T-helper 17 cell (primary cell): Measurements from ENCODE around the gene ANKMY1. TPM values are rescaled to one million over a fixed set of nuclear protein-coding genes. Genes with fewer than 3 reads are reported as not detected.
A peak's percentile ranks its signal among the peaks of the same experiment; 100 is the strongest.

Experiments
- ATAC-seq: fragments of 150-1000 bp; cut with Tn5 transposase; 2 replicates; pipeline ENCODE4 v1.10.0; 2021; ENCODE audit warnings: mild to moderate bottlenecking, moderate library complexity
- DNase-seq, 3 donors: peaks; one replicate each; pipeline versions ENCODE4 v3.0.0 to v3.0.0-alpha.2; 2020 to 2021
- H3K9me3 ChIP-seq: one replicate; pipeline ENCODE4 v1.7.0; 2013; ENCODE audit warnings: low read length, mild to moderate bottlenecking; ENCODE audit not compliant: control insufficient read depth, poor library complexity, severe bottlenecking
- H3K27ac Mint-ChIP-seq: one replicate; pipeline ENCODE4 v1.8.0; 2022; ENCODE audit warnings: mild to moderate bottlenecking, moderate library complexity, mixed read lengths
- H3K27me3 Mint-ChIP-seq: one replicate; pipeline ENCODE4 v1.8.0; 2022; ENCODE audit warnings: mixed read lengths
- H3K36me3 Mint-ChIP-seq: one replicate; pipeline ENCODE4 v1.8.0; 2022; ENCODE audit warnings: low read depth, mixed read lengths
- H3K4me1 Mint-ChIP-seq: one replicate; pipeline ENCODE4 v1.8.0; 2022; ENCODE audit warnings: mild to moderate bottlenecking, mixed read lengths
- H3K4me3 Mint-ChIP-seq: one replicate; pipeline ENCODE4 v1.8.0; 2022; ENCODE audit warnings: mild to moderate bottlenecking, moderate library complexity, mixed read lengths
- total RNA-seq, 4 donors: library from RNA in 2 of 4; stranded (reverse) in 2 of 4; gene quantifications; one replicate each; pipeline ENCODE4 v1.2.3 and lab custom pipeline; 2022 to 2026

Gene ANKMY1
- total RNA-seq, 2 donors from 2014 or later: 34.6 to 42.6 TPM

- Mint-ChIP-seq H3K4me1 (no peaks in the 10 kb centered on the region), H3K36me3 (peaks cover 2% of the 10 kb centered on the region), H3K27ac (no peak overlapping the region), H3K4me3 (no peak overlapping the region), H3K27me3 (peaks cover 28% of the 10 kb centered on the region)
- DNase-seq (no peak), ATAC-seq (no peak)
- no peaks in the 10 kb centered on the region for H3K9me3 ChIP-seq
Observed at GRCh38 chr2:240445961-240446663, 111.7 kb downstream of the ANKMY1 start.

GRCh38 chr2:240444464-240444863, 113.3 kb downstream of the ANKMY1 start:
- no peaks in the 10 kb centered on the region for H3K36me3 Mint-ChIP-seq
- no peak overlapping the region for H3K27ac Mint-ChIP-seq
- ATAC-seq (no peak), DNase-seq (no peak)
- no peak overlapping the region for H3K4me3 Mint-ChIP-seq
- peaks cover 11% of the 10 kb centered on the region for H3K27me3 Mint-ChIP-seq
- no peaks in the 10 kb centered on the region for H3K4me1 Mint-ChIP-seq
- no peaks in the 10 kb centered on the region for H3K9me3 ChIP-seq

- no peak for DNase-seq
- no peak overlapping the region for H3K27ac Mint-ChIP-seq
- no peaks in the 10 kb centered on the region for H3K9me3 ChIP-seq
- no peak for ATAC-seq
- H3K27me3 Mint-ChIP-seq: peaks cover 10% of the 10 kb centered on the region
- no peak overlapping the region for H3K4me3 Mint-ChIP-seq
- no peaks in the 10 kb centered on the region for H3K36me3 Mint-ChIP-seq
- H3K4me1 Mint-ChIP-seq: no peaks in the 10 kb centered on the region
Observed at GRCh38 chr2:240443891-240444301, 113.9 kb downstream of the ANKMY1 start.

- Mint-ChIP-seq H3K36me3 (no peaks in the 10 kb centered on the region), H3K27ac (no peak overlapping the region), H3K27me3 (peaks cover 12% of the 10 kb centered on the region), H3K4me1 (no peaks in the 10 kb centered on the region), H3K4me3 (no peak overlapping the region)
- H3K9me3 ChIP-seq: no peaks in the 10 kb centered on the region
- no peak for ATAC-seq
- DNase-seq: no peak
Observed at GRCh38 chr2:240442891-240443715, 114.7 kb downstream of the ANKMY1 start.

GRCh38 chr2:240441993-240442411, 115.8 kb downstream of the ANKMY1 start:
- H3K4me3 Mint-ChIP-seq: no peak overlapping the region
- no peaks in the 10 kb centered on the region for H3K36me3 Mint-ChIP-seq
- no peak overlapping the region for H3K27ac Mint-ChIP-seq
- peaks cover 3% of the 10 kb centered on the region for H3K4me1 Mint-ChIP-seq
- H3K9me3 ChIP-seq: no peaks in the 10 kb centered on the region
- DNase-seq: no peak
- no peak for ATAC-seq
- H3K27me3 Mint-ChIP-seq: peaks cover 18% of the 10 kb centered on the region

- DNase-seq: no peak
- no peak overlapping the region for H3K4me3 Mint-ChIP-seq
- H3K27ac Mint-ChIP-seq: no peak overlapping the region
- ATAC-seq: no peak
- no peaks in the 10 kb centered on the region for H3K9me3 ChIP-seq
- H3K4me1 Mint-ChIP-seq: peaks cover 3% of the 10 kb centered on the region
- no peaks in the 10 kb centered on the region for H3K36me3 Mint-ChIP-seq
- H3K27me3 Mint-ChIP-seq: peaks cover 21% of the 10 kb centered on the region
Observed at GRCh38 chr2:240441326-240441992, 116.3 kb downstream of the ANKMY1 start.

GRCh38 chr2:240440704-240441320, 117.0 kb downstream of the ANKMY1 start:
- Mint-ChIP-seq H3K27me3 (peaks cover 18% of the 10 kb centered on the region), H3K36me3 (no peaks in the 10 kb centered on the region), H3K27ac (no peak overlapping the region), H3K4me3 (no peak overlapping the region), H3K4me1 (peaks cover 3% of the 10 kb centered on the region)
- no peaks in the 10 kb centered on the region for H3K9me3 ChIP-seq
- ATAC-seq (no peak), DNase-seq (no peak)

- Mint-ChIP-seq H3K27ac (no peak overlapping the region), H3K4me1 (peaks cover 3% of the 10 kb centered on the region), H3K36me3 (no peaks in the 10 kb centered on the region), H3K4me3 (no peak overlapping the region), H3K27me3 (peaks cover 16% of the 10 kb centered on the region)
- ATAC-seq (no peak), DNase-seq (no peak)
- H3K9me3 ChIP-seq: no peaks in the 10 kb centered on the region
Observed at GRCh38 chr2:240440251-240440650, 117.5 kb downstream of the ANKMY1 start.

- no peaks in the 10 kb centered on the region for H3K9me3 ChIP-seq
- peaks cover 4% of the 10 kb centered on the region for H3K4me1 Mint-ChIP-seq
- H3K27ac Mint-ChIP-seq: no peak overlapping the region
- DNase-seq (no peak), ATAC-seq (no peak)
- peaks cover 16% of the 10 kb centered on the region for H3K27me3 Mint-ChIP-seq
- no peaks in the 10 kb centered on the region for H3K36me3 Mint-ChIP-seq
- no peak overlapping the region for H3K4me3 Mint-ChIP-seq
Observed at GRCh38 chr2:240439698-240440151, 118.1 kb downstream of the ANKMY1 start.

GRCh38 chr2:240438810-240439697, 118.7 kb downstream of the ANKMY1 start:
- H3K9me3 ChIP-seq: no peaks in the 10 kb centered on the region
- H3K27me3 Mint-ChIP-seq: peaks cover 16% of the 10 kb centered on the region
- no peak overlapping the region for H3K27ac Mint-ChIP-seq
- H3K36me3 Mint-ChIP-seq: no peaks in the 10 kb centered on the region
- ATAC-seq (no peak), DNase-seq (peak in 2 of 3 donors; percentile 3 to 7)
- peaks cover 7% of the 10 kb centered on the region for H3K4me1 Mint-ChIP-seq
- no peak overlapping the region for H3K4me3 Mint-ChIP-seq

- no peaks in the 10 kb centered on the region for H3K9me3 ChIP-seq
- DNase-seq (peak; percentile 51 to 67 (median 60)), ATAC-seq (peak; percentile 44)
- Mint-ChIP-seq H3K4me1 (peaks cover 7% of the 10 kb centered on the region), H3K4me3 (peak overlapping the region; percentile 52), H3K27me3 (peaks cover 24% of the 10 kb centered on the region), H3K36me3 (no peaks in the 10 kb centered on the region), H3K27ac (no peak overlapping the region)
Observed at GRCh38 chr2:240437861-240438809, 119.7 kb downstream of the ANKMY1 start.
